Measurements from ENCODE around the gene YAP1.

DNA sequence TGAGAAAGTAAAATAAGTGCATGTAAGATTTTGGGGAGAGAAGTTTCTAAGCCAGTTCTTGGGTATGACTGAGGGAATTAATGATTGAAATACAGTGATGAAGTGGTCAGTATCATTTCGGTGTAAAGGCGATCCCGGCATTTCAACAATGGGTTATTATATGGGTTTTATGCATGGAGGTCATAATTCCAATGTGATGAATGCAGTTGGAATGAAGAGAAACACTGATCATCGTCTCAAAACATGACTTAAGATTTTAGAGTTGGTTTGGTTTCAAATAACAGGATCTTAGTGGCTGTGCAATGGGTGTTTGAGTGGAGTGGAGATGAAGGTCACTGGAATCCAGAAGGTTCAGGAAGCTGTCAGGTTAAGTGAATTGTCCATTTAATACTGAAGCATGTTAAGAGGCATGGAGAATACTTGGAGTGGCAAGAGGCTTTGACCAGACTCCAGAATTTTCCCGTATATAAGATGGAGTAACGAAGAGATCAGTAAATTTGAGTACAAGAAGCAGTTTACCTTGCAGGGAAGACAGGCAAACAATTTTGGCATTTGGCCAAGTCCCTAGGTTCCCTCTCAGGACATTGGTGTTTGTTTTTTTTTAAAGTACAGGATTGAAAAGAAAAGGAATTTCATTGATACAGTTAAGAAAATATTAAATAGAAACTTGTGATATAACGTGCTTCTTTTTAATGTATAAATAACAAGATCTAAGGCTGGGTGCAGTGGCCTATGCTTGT lies 110.7 kb downstream of the YAP1 start:
- TF ChIP-seq EZH2 (optimal IDR thresholded peaks at IDR 0.05; ENCODE audit: low read depth, low read length) (no peak), EZH2phosphoT487 (IDR thresholded peaks at IDR 0.05; ENCODE audit: low read length) (no peak)
- TF ChIP-seq, protein P1, sequence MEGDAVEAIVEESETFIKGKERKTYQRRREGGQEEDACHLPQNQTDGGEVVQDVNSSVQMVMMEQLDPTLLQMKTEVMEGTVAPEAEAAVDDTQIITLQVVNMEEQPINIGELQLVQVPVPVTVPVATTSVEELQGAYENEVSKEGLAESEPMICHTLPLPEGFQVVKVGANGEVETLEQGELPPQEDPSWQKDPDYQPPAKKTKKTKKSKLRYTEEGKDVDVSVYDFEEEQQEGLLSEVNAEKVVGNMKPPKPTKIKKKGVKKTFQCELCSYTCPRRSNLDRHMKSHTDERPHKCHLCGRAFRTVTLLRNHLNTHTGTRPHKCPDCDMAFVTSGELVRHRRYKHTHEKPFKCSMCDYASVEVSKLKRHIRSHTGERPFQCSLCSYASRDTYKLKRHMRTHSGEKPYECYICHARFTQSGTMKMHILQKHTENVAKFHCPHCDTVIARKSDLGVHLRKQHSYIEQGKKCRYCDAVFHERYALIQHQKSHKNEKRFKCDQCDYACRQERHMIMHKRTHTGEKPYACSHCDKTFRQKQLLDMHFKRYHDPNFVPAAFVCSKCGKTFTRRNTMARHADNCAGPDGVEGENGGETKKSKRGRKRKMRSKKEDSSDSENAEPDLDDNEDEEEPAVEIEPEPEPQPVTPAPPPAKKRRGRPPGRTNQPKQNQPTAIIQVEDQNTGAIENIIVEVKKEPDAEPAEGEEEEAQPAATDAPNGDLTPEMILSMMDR (IDR thresholded peaks at IDR 0.05; ENCODE audit: low read length) = no peak

All from MM.1S (cell line).